Measurements from ENCODE around the gene PGPEP1.

Gene PGPEP1

GRCh38 chr19:18308948-18309325, 31.5 kb upstream of the PGPEP1 start:
- H3K9ac ChIP-seq (ENCODE audit: low read length): no peak overlapping the region
- H3K27me3 ChIP-seq (ENCODE audit: low read depth, low read length): no peaks in the 10 kb centered on the region
- H4K20me1 ChIP-seq (ENCODE audit: insufficient read depth, low read length): no peaks in the 10 kb centered on the region
- TF ChIP-seq CTCF (IDR thresholded peaks at IDR 0.05; ENCODE audit: low read depth, low read length) (no peak), EZH2phosphoT487 (IDR thresholded peaks at IDR 0.05; ENCODE audit: low read depth) (no peak)
- no peak overlapping the region for H3K27ac ChIP-seq (ENCODE audit: low read length)
- H3K9me3 ChIP-seq (ENCODE audit: insufficient read depth, low read length): no peaks in the 10 kb centered on the region
- no peak overlapping the region for H2AFZ ChIP-seq (ENCODE audit: low read depth, low read length)
- no peak overlapping the region for H3K4me2 ChIP-seq (ENCODE audit: low read length)
- H3K36me3 ChIP-seq (replicated peaks; ENCODE audit: low read depth, low read length): peaks cover 31% of the 10 kb centered on the region
- peaks cover 43% of the 10 kb centered on the region for H3K4me1 ChIP-seq (ENCODE audit: low read length)
- H3K79me2 ChIP-seq (ENCODE audit: low read length): no peaks in the 10 kb centered on the region
- H3K4me3 ChIP-seq (ENCODE audit: low read length): no peak overlapping the region

- no peaks in the 10 kb centered on the region for H3K9me3 ChIP-seq (ENCODE audit: insufficient read depth, low read length)
- H3K36me3 ChIP-seq (replicated peaks; ENCODE audit: low read depth, low read length): peaks cover 32% of the 10 kb centered on the region
- H3K79me2 ChIP-seq (ENCODE audit: low read length): no peaks in the 10 kb centered on the region
- peaks cover 36% of the 10 kb centered on the region for H3K4me1 ChIP-seq (ENCODE audit: low read length)
- no peak overlapping the region for H3K9ac ChIP-seq (ENCODE audit: low read length)
- no peak overlapping the region for H3K27ac ChIP-seq (ENCODE audit: low read length)
- H4K20me1 ChIP-seq (ENCODE audit: insufficient read depth, low read length): no peaks in the 10 kb centered on the region
- no peak overlapping the region for H3K4me3 ChIP-seq (ENCODE audit: low read length)
- no peak overlapping the region for H2AFZ ChIP-seq (ENCODE audit: low read depth, low read length)
- no peaks in the 10 kb centered on the region for H3K27me3 ChIP-seq (ENCODE audit: low read depth, low read length)
- no peak for TF ChIP-seq EZH2phosphoT487 (IDR thresholded peaks at IDR 0.05; ENCODE audit: low read depth)
- no peak for TF ChIP-seq CTCF (IDR thresholded peaks at IDR 0.05; ENCODE audit: low read depth, low read length)
- no peak overlapping the region for H3K4me2 ChIP-seq (ENCODE audit: low read length)
These were observed 30.8 kb upstream of the PGPEP1 start for GRCh38 chr19:18309525-18310064.

- peaks cover 33% of the 10 kb centered on the region for H3K36me3 ChIP-seq (replicated peaks; ENCODE audit: low read depth, low read length)
- no peaks in the 10 kb centered on the region for H3K27me3 ChIP-seq (ENCODE audit: low read depth, low read length)
- H3K79me2 ChIP-seq (ENCODE audit: low read length): no peaks in the 10 kb centered on the region
- H3K4me1 ChIP-seq (ENCODE audit: low read length): peaks cover 29% of the 10 kb centered on the region
- no peaks in the 10 kb centered on the region for H3K9me3 ChIP-seq (ENCODE audit: insufficient read depth, low read length)
- no peak overlapping the region for H3K9ac ChIP-seq (ENCODE audit: low read length)
- no peak overlapping the region for H3K4me2 ChIP-seq (ENCODE audit: low read length)
- H4K20me1 ChIP-seq (ENCODE audit: insufficient read depth, low read length): no peaks in the 10 kb centered on the region
- H3K4me3 ChIP-seq (ENCODE audit: low read length): no peak overlapping the region
- H3K27ac ChIP-seq (ENCODE audit: low read length): no peak overlapping the region
- TF ChIP-seq CTCF (IDR thresholded peaks at IDR 0.05; ENCODE audit: low read depth, low read length): no peak
- H2AFZ ChIP-seq (ENCODE audit: low read depth, low read length): no peak overlapping the region
These were observed 30.1 kb upstream of the PGPEP1 start for GRCh38 chr19:18310118-18310909.

- H2AFZ ChIP-seq (ENCODE audit: low read depth, low read length): no peak overlapping the region
These were observed 29.4 kb upstream of the PGPEP1 start for GRCh38 chr19:18310966-18311365.

More at GRCh38 chr19:18310966-18311365, 29.4 kb upstream of the PGPEP1 start:
- H3K4me3 ChIP-seq (ENCODE audit: low read length): no peak overlapping the region
- H3K27me3 ChIP-seq (ENCODE audit: low read depth, low read length): no peaks in the 10 kb centered on the region
- H3K79me2 ChIP-seq (ENCODE audit: low read length): no peaks in the 10 kb centered on the region
- peaks cover 23% of the 10 kb centered on the region for H3K4me1 ChIP-seq (ENCODE audit: low read length)
- H3K36me3 ChIP-seq (replicated peaks; ENCODE audit: low read depth, low read length): peaks cover 32% of the 10 kb centered on the region
- H4K20me1 ChIP-seq (ENCODE audit: insufficient read depth, low read length): no peaks in the 10 kb centered on the region
- no peak overlapping the region for H3K9ac ChIP-seq (ENCODE audit: low read length)
- TF ChIP-seq CTCF (IDR thresholded peaks at IDR 0.05; ENCODE audit: low read depth, low read length) (no peak), EZH2phosphoT487 (IDR thresholded peaks at IDR 0.05; ENCODE audit: low read depth) (no peak)
- H3K27ac ChIP-seq (ENCODE audit: low read length): no peak overlapping the region
- H3K4me2 ChIP-seq (ENCODE audit: low read length): no peak overlapping the region
- H3K9me3 ChIP-seq (ENCODE audit: insufficient read depth, low read length): no peaks in the 10 kb centered on the region
